CD1c-positive myeloid dendritic cell (primary cell): ENCODE measurements around the gene HDGFL2.
A peak's percentile ranks its signal among the peaks of the same experiment; 100 is the strongest.

ENCODE experiments used
- DNase-seq: peaks from one replicate; pipeline ENCODE4 v3.0.0-alpha.2; 2016; ENCODE audit errors: extremely low spot score

HDGFL2 gene

DNA sequence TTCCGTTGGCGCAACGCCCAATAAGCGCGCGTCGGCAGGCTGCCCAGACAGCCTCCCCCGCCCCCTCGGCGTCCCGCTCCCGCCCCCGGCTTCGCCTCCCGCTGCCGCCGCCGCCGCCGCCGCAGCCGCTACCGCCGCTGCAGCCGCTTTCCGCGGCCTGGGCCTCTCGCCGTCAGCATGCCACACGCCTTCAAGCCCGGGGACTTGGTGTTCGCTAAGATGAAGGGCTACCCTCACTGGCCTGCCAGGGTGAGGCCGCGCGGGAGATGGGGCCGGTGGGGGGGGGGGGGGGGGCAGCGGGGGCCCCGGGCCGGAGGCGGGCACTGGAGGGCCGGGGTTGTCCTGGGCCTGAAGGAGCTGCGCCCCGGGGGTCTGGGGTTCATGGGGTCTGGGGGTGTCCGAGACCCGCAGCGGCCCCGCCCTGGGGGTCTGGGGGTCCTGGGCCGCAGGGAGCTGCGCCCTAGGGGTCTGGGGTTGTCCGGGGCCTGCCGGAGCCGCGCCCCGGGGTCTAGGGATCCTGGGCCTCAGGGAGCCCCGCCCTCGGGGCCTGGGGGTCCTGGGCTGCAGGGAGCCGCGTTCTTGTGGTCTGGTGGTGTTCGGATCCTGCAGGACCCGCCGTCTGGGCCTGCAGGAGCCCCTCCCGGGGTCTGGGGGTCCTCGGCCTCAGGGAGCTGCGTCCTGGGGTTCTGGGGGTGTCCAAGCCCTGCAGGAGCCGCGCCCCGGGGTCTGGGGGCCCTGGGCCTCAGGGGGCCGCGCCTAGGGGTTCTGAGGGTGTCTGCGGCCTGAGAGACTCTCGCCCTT is at the start of gene HDGFL2:
HDGFL2 (plus strand) TSS at position 124 of the 801 bp plus-strand sequence; CDS start at position 178, 54 bp downstream.
- DNase-seq = no peak

DNA sequence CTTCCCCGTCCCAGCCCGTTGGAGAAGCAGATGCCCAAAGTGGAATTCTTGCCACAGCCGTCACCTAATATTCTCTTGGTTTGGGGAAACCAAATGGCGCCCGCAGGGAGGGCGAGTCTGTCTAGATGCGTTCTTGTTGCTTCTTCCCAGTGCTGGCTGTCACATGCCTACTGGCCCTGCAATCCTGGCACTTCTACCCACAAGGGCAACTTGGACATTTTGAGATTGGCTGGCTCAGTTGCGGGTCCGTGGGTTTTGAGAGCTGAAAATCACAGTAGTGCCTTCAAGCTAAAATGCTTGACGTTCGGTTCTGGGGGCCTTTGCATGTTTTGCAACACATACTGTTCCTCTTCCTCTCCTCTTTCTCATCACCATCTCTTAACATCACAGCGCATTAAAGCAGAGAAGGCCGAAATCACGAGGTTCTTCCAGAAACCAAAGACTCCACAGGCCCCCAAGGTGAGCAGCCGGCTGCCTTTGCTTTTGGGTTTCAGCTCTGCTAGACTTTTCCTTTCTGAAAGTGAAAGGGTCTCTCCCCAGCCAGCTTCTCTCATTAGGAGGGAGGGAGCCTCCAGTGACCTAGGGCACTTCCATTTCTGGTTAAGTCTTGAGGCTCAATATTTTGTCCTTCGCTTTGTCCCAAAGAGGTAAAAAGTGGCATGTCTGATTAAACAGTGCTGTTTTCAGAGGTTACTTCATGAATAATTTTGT is 48.5 kb upstream of the HDGFL2 start:
- no peak for DNase-seq

DNA sequence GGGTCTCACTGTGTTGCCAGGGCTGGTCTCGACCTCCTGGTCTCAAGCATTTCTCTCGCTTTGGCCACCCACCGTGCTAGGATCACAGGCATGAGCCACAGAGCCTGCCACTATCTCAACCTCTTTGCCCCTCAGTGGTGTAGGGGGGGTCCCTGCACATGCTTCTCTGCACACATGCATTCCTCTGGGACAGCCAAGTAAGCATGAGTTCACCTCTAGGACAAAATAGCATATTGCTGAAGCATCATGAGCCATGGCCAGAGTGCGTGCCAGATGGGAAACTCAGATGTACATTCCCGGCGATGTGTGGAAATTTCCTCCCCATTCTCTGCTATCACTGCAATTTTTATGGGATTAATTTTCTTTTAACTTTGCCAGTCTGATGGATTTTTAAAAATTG is 46.6 kb upstream of the HDGFL2 start:
- DNase-seq = no peak

DNA sequence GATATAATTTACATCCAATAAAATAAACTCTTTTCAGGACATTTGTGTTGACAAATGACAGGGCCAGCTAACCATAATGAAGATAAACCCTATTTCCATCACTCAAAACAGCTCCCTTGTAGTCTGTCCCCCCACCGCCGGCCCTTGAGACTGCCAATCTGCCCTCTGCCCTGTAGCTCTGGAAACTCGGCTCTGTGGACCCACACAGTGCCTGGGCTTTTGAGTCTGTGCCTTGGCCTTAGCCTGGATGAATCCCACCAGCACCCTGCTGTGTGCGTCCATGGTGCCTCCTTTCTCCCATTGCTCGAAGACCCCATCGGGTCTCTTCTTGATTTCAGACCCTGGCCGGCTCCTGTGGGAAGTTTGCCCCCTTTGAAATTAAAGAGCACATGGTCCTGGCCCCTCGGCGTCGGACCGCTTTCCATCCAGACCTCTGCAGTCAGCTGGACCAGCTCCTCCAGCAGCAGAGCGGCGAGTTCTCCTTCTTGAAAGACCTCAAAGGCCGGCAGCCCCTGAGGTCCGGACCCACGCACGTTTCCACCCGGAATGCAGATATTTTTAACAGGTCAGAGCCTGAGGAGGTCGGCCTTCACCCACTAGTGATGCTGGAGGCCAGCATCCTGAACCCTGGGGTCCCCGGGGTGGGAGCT is 43.6 kb upstream of the HDGFL2 start:
- no peak for DNase-seq

DNA sequence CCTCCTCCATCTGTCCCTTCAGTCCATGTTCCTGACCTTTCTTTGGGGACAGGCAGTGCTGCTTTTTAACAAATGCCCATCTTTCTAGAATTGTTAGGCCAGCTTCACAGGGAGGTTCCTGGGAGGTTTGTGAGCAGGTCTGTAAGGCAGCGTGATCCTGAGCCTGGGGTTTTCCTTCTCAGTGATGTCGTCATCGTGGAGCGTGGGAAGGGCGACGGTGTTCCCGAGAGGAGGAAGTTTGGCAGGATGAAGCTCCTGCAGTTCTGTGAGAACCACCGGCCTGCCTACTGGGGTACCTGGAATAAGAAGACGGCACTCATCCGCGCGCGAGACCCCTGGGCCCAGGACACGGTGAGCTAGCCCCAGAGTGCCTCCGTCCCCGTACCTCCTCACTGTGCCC is 42.8 kb upstream of the HDGFL2 start:
- DNase-seq = peak; percentile 20

DNA sequence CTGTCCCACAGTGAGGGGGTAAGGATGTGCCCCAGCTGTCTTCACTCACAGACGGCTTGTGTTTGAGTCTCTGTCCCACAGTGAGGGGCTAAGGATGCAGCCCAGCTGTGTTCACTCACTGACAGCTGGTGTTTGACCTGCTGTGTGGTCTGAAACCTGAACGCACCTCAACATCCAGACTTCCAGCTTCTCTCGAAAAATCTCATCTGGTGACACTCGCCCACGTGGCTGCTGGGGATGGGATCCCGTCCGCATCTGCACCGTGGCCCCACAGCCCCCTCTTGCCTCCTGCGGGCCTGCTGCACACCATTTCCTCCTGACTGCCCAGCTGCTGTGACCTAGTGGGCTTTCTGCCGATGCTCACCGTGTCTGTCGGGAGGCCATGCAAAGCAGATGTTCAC is 42.3 kb upstream of the HDGFL2 start:
- no peak for DNase-seq

DNA sequence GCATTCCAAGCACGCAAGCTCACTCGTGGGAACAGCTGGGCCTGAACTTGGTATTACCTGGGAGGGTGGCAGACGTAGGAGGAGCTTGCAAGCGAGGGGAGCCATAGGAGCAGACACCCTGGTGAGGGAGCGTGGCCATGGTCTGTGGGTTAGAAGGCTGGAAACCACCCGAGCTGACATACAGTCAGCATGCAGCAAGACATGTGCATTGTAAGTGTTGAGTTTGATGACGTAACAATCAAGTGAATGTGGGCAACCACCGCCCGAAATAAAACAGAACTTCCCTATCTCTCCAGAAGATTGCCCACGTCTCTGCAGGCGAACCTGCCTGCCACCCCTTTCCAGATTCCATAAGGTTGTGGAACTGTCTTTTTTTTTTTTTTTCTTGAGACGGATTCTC is 41.3 kb upstream of the HDGFL2 start:
- DNase-seq = peak; percentile 91

DNA sequence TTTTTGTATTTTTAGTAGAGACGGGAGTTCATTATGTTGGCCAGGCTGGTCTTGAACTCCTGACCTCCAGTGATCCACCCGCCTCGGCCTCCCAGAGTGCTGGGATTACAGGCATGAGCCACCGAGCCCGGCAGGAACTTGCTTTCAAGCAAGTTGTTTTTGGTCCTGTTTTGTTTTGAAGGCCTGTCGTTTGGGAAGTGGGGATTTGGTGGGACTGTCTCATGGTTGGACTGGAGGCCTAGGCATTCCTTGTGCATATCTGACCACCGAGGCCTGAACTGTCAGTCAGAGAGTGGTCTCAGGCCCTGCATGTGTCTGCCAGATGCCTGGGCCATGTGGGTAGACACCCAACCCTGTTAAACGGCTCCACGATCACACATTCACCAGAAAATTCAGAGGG is 40.8 kb upstream of the HDGFL2 start:
- peak; percentile 47 for DNase-seq

DNA sequence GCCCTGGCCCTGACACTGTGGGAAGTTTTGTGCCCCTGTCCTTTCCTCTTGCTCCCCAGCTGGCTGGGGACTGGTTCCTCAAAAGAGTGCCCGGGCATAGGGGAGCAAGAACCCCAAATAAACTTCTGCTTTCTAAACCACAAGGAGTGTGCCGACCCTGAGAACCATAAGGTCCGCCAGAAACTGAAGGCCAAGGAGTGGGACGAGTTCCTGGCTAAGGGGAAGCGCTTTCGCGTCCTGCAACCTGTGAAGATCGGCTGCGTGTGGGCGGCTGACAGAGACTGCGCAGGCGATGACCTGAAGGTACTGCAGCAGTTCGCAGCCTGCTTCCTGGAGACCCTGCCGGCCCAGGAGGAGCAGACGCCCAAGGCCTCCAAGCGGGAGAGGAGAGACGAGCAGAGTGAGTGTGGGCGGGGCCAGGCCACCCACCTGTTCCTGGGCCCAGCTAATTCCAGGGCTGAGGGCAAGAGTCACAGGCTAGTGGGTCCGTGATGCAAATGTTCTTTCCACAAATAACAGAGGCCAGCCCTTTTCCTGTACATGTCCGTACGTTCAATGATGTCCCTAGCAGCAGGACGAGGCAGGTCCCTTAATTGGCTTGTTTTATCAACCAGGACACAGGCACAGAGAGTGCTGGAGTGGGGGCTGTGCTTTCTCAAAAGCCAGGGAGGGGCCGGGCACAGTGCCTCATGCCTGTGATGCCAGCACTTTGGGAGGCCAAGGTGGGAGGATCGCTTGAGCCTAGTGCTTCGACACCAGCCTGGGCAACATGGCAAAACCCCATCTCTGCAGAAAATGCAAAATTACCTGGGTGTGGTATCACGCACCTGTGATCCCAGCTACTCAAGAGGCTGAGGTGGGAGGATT is 40.1 kb upstream of the HDGFL2 start:
- peak; percentile 97 for DNase-seq

DNA sequence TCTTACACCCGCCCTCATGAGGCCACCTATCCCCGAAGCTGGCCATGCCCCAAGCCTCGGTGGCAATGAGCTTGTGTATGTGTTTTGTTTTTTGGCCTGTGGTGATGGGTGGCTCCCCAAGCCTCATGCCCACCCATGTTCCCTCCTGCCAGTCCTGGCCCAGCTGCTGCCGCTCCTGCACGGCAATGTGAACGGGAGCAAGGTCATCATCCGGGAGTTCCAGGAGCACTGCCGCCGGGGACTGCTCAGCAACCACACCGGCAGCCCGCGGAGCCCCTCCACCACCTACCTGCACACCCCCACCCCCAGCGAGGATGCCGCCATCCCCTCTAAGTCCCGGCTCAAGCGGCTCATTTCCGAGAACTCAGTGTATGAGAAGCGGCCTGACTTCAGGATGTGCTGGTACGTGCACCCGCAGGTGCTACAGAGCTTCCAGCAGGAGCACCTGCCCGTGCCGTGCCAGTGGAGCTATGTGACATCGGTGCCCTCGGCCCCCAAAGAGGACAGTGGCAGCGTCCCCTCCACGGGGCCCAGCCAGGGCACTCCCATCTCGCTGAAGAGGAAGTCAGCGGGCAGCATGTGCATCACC is 39.1 kb upstream of the HDGFL2 start:
- DNase-seq = no peak

DNA sequence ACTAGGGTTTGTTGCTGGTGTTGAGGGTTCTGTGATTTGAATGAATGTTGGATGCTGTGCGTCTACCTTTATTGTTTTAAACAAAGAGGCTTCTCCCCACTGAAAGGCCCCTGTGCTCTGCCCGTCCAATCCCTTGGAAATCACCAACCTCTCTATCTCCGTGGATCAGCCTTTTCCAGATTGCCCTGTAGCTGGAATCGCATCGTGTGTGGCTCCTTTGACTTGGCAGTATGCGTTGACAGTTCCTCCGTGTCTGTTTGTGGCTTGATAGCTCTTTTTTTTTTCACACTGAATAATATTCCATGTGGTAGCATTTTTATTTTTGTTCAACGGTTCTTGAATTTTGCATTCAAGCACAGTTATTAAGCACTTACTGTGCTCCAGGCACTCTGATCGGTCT is 37.7 kb upstream of the HDGFL2 start:
- no peak for DNase-seq

DNA sequence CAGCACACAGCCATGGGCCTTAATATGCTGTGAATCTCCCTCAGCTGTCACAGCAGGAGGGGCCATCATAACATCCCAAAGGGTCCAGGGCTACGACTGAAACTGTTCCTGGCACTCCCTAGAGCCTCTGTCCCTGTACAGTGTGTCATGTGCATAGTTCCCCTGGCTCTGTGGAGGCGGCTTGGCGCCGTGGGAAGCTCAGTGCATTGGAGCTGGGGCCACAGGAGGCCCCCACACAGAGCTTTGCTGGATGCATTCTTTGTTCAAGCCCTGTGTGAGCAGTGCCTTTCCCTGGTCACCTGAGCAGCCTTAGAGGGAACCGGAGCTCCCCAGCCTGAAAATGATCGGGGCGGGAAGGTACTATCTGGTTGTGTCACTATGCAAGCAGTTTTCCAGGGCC is 35.9 kb upstream of the HDGFL2 start:
- no peak for DNase-seq

DNA sequence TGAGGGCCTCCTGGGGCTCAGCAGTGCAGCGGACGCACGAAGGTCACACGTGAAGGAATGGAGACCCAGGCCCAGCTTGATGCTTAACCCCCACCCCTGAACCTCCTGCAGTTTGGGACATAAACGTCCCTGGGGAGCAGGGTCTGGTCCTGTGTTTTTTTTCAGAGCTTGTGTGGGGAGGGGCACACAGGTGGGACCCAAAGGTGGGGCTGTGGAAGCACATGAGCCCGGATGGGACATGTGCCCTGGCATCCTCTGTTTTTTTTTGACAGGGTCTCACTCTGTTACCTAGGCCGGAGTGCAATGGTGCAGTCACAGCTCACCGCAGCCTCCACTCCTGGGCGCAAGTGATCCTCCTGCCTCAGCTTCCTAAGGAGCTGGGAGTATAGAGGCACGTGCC is 35.0 kb upstream of the HDGFL2 start:
- no peak for DNase-seq

DNA sequence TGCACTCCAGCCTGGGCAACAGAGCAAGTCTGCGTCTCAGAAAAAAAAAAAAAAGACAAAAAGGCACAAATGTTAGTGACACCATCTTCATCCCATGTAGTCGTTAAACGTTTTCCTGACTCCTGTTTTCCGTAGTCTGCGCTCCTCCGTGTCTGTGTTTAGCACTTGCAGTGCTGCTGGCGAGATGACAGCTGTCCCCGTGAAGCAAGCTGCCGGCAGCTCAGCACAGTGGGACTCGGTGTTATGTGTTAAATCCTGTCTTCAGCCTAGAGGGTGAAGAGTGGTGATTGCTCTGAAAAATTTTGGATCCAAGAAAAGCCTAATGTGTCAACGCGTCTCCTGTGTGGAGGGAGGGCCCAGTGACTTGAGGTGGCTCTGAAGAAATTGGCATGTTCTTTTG is 32.9 kb upstream of the HDGFL2 start:
- no peak for DNase-seq

DNA sequence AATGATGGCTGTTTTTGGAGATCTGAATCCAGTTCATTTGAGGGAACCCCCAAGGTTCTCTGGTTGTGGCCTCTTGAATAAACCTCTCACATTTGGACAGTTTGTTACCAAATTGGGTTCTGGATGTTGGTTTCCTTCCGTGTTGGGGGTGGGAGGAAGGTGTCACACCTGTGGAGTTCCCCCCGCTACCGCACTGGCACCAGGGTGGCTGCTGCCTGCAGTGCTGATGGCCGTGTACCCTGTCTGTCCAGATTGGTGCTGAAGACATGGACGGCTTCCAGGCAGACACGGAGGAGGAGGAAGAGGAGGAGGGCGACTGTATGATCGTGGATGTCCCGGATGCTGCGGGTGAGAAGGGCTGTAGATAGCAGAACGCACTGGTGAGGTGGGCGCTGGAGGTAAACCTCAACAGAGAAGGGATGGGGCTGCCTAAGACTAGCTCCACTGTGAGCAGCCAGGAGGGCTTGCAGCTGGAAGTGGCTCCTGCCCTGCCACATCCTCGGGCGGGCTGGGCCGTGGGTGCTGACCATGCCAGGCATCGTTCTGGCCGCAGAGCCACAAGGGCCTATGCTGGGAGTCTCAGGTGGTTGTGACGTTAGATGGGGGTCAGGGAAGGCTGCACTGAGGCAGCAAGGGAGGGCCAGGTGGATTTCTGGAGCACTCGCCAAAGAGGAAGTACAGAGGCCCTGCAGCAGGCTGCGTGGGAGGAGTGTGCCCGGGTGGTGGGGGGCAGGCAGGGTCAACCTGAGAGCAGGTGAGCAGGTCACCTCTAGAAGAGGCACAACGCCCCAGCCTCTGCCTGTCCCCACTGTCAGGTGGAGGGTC is 29.9 kb upstream of the HDGFL2 start:
- no peak for DNase-seq

DNA sequence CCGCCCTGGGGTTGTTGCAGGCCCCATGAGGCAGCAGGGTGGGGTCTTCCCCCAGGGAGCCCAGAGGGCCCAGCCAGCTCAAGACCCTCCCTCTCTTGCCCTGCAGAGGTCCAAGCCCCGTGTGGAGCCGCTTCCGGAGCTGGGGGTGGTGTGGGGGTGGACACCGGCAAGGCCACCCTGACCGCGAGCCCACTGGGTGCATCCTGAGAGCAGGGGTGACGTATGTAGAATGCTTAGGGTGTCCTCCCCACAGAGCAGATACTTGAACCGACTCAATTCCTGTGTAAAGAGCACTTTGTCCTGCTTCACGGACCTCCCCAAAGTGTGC is 29.3 kb upstream of the HDGFL2 start:
- DNase-seq = no peak

DNA sequence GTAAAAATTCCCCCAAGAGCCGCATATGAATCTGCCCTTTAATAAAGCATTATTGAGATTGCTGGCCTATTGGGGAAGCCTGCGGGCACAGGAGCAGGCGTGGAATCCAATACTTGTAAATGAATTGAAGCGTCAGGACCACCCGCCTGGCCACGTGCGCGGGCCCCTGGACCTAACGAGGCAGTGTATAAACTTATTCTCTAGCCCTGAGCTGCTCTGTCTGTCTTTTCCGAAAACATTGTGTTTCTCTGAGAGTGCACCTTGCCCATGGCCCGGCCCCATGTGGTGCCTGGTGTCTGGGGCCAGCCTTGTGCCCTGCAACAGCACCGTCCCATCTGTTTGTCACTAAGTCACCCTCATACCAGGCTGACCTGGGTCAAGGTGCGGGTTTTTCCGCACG is 28.9 kb upstream of the HDGFL2 start:
- DNase-seq = no peak

DNA sequence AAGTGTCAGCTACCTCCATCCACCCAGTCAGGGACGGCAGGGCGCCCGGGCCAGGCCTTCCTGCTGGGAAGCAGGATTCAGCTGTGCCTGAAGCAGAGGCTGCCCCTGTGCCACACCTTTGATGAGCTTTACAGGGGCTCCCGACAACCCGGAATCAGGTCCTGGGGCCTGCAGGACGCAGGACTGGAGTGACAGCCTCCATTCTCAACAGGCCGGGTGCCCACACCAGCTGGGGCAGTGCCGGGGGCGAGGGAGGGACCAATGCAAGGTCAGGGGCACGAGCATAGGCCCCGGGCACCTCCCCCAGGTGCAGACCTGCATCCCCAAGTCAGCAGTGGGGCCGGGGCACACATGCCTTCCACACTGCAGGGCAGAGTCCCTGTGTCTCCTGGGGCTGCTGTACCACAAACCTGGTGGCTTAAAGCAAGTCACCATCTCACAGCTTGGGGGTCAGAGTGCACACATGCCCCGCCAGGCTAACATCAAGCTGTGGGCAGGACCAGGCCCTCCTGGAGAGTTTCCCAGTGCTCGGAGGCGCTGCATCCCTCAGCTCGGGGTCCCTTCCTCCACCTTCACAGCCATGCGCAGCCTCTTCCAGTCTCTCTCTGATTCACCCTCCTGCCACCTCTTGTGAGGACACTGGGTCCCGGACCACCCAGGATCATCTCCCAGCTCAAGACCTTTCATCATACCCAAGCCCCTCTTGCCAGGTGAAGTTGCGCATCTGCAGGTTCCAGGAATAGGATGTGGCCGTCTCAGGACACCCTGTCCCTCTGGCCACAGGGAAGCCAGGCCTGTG is 27.9 kb upstream of the HDGFL2 start:
- DNase-seq = no peak

DNA sequence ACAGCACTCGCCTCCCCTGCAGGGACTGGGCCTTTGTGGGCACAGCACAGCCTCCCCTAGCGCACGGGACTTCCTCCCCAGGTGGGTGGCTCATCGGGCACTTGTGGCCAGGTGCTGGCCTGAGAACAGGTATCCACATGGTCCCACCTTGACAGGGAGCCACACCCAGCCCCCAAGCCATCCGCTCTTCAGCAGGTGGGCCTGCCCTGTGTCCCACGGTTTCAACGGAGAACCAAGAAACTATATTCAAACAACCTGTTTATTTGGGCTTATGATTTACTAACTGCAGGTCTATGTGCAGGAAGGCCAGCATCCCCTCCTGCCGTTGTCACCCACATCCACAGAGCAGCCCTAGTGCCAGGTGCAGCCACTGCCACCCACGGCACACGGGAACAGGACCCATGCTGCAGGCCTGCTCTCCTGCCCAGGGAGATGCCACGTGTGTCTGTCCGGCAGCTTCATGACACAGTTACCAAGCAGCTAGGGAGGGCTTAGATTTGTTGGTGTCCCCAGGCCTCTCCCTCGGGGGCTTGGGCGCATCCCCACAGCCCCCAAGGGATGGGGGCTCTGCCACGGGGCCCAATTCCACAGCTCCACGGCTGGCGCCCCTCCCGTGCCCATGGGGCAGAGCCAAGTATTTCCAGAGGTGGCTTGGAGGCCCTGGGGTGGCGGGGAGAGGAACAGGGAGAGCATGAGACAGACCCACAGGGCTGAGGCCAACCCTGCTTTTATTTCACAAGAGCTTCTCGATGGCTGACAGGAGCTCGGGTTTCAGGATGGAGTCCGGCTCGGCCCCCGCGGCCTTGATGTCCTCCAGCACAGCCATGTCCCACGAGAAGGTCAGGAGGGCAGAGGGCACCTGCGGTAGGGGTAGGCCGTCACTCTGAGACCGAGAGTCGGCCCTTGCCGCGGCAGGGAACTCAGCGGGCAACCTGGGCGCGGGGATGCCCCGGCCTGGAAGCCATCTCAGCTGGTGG is 27.0 kb upstream of the HDGFL2 start:
- no peak for DNase-seq
